Measurements from ENCODE around the gene TMEM123.
"Not testable (repeated sequence)": the region's sequence is repeated elsewhere in the genome, so short reads cannot be mapped to it uniquely, and the experiment has no call there.

Gene TMEM123

DNA sequence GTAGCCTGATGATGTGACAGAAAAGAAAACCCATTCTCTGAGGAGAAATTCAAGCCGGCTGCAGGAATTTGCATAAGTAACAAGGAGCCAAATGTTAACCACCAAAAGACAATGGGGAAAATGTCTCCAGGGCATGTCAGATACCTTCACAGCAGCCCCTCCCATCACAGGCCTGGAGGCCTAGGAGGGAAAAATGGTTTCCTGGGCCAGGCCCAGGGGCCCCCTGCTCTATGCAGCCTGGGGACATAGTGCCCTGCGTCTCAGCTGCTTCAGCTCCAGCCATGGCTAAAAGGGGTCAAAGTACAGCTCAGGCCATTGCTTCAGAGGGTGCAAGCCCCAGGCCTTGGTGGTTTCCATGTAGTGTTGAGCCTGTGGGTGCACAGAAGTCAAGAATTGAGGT, 20.0 kb downstream of the TMEM123 start:
- not testable (repeated sequence) for H3K9ac ChIP-seq (ENCODE audit: low read depth, low read length); H3K36me3 ChIP-seq (ENCODE audit: insufficient read depth, low read length); H3K4me1 ChIP-seq (ENCODE audit: insufficient read depth, low read length)
- peaks cover 14% of the 10 kb centered on the region for H3K9me3 ChIP-seq (ENCODE audit: control insufficient read depth, insufficient read depth, low read length)

- Histone ChIP-seq H3K9ac (ENCODE audit: low read depth, low read length) (no peak overlapping the region), H3K4me1 (ENCODE audit: insufficient read depth, low read length) (no peaks in the 10 kb centered on the region), H3K9me3 (ENCODE audit: control insufficient read depth, insufficient read depth, low read length) (peaks cover 14% of the 10 kb centered on the region; the same call in 1 of the 2 replicates), H3K36me3 (ENCODE audit: insufficient read depth, low read length) (0 out of 2 replicates have a peak, but pooled peaks cover 4% of the 10 kb centered on the region)
These were observed 21.2 kb downstream of the TMEM123 start for GRCh38 chr11:102431404-102431803.

- Histone ChIP-seq H3K9me3 (ENCODE audit: control insufficient read depth, insufficient read depth, low read length) (peaks cover 9% of the 10 kb centered on the region; the same call in 1 of the 2 replicates), H3K9ac (ENCODE audit: low read depth, low read length) (no peak overlapping the region), H3K4me1 (ENCODE audit: insufficient read depth, low read length) (no peaks in the 10 kb centered on the region), H3K36me3 (ENCODE audit: insufficient read depth, low read length) (0 out of 2 replicates have a peak, but pooled peaks cover 4% of the 10 kb centered on the region)
These were observed 22.3 kb downstream of the TMEM123 start for GRCh38 chr11:102430158-102430836.

GRCh38 chr11:102429691-102430090, 22.9 kb downstream of the TMEM123 start:
- Histone ChIP-seq H3K9ac (ENCODE audit: low read depth, low read length) (no peak overlapping the region), H3K36me3 (ENCODE audit: insufficient read depth, low read length) (0 out of 2 replicates have a peak, but pooled peaks cover 4% of the 10 kb centered on the region), H3K4me1 (ENCODE audit: insufficient read depth, low read length) (no peaks in the 10 kb centered on the region), H3K9me3 (ENCODE audit: control insufficient read depth, insufficient read depth, low read length) (peaks cover 8% of the 10 kb centered on the region; the same call in 1 of the 2 replicates)

DNA sequence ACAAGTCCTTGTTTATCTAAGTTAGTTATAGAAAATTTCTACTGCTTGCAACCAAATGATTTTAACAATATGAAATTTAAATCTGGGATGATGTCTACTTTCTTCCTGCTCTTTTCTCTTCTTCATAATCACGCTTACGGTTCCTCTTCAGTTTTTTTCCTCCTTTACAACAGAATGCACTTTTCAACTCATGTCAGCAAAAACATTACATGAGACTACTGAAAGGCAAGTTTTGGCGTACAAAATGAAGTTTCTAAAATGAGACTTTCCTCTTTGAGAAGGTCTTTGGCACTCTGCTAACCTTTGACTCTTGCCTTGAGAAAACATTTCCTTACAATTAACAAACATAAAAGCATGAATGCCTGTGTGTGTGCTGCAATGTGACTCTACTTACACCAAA, 23.3 kb downstream of the TMEM123 start:
- Histone ChIP-seq H3K36me3 (ENCODE audit: insufficient read depth, low read length) (0 out of 2 replicates have a peak, but pooled peaks cover 4% of the 10 kb centered on the region), H3K9ac (ENCODE audit: low read depth, low read length) (no peak overlapping the region), H3K9me3 (ENCODE audit: control insufficient read depth, insufficient read depth, low read length) (peaks cover 8% of the 10 kb centered on the region; the same call in 1 of the 2 replicates), H3K4me1 (ENCODE audit: insufficient read depth, low read length) (no peaks in the 10 kb centered on the region)

DNA sequence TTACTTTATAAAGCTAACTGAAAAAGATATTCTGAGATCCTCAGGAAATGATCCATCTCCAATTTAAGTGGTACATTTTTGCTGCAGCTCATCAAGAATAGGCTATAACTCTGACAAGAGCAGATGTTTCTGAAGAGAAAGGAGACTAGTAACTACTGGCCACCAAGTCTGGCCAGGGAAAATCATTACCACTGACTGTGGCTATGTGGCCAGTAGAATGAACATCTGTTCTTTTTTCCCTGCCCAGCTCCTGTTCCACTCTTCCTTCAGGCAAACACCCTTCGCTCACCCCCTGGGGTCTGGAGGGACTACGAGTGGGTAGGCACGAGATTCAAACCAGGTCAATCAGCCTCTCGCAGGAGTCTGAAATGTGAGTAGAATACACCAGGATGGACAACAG, 23.9 kb downstream of the TMEM123 start:
- H3K4me1 ChIP-seq (ENCODE audit: insufficient read depth, low read length), result no peaks in the 10 kb centered on the region
- 0 out of 2 replicates have a peak, but pooled peaks cover 4% of the 10 kb centered on the region for H3K36me3 ChIP-seq (ENCODE audit: insufficient read depth, low read length)

DNA sequence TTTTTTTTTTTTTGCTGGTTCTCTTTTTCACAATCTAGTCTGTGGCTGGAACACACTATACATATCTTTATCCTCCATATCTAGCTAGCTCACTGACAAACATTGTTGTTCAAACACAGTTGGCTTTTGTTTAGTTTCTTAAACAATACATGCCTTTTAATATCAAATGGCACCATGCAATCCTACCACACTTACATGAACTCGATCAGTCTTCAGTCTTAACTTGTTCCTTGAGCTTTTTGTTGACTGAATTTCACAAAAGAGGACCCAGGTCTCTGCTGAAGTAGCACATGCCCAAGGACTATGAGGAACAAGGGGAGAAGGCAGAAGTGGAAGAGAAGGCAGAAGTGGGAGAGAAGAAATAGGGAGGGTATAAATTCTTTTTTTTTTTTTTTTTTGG, 25.5 kb downstream of the TMEM123 start:
- peaks cover 4% of the 10 kb centered on the region; the same call in 1 of the 2 replicates for H3K9me3 ChIP-seq (ENCODE audit: control insufficient read depth, insufficient read depth, low read length)
- H3K36me3 ChIP-seq (ENCODE audit: insufficient read depth, low read length), result 0 out of 2 replicates have a peak, but pooled peaks cover 4% of the 10 kb centered on the region
- no peak overlapping the region for H3K9ac ChIP-seq (ENCODE audit: low read depth, low read length)
- no peaks in the 10 kb centered on the region for H3K4me1 ChIP-seq (ENCODE audit: insufficient read depth, low read length)

More for the DNA sequence above, 23.9 kb downstream of the TMEM123 start:
- peaks cover 8% of the 10 kb centered on the region; the same call in 1 of the 2 replicates for H3K9me3 ChIP-seq (ENCODE audit: control insufficient read depth, insufficient read depth, low read length)
- no peak overlapping the region for H3K9ac ChIP-seq (ENCODE audit: low read depth, low read length)

- H3K36me3 ChIP-seq (ENCODE audit: insufficient read depth, low read length), result 0 out of 2 replicates have a peak, but pooled peaks cover 4% of the 10 kb centered on the region
- H3K9me3 ChIP-seq (ENCODE audit: control insufficient read depth, insufficient read depth, low read length), result peaks cover 2% of the 10 kb centered on the region; the same call in 1 of the 2 replicates
- H3K9ac ChIP-seq (ENCODE audit: low read depth, low read length), result no peak overlapping the region
- H3K4me1 ChIP-seq (ENCODE audit: insufficient read depth, low read length), result no peaks in the 10 kb centered on the region
These were observed 26.0 kb downstream of the TMEM123 start for GRCh38 chr11:102426570-102426969.

DNA sequence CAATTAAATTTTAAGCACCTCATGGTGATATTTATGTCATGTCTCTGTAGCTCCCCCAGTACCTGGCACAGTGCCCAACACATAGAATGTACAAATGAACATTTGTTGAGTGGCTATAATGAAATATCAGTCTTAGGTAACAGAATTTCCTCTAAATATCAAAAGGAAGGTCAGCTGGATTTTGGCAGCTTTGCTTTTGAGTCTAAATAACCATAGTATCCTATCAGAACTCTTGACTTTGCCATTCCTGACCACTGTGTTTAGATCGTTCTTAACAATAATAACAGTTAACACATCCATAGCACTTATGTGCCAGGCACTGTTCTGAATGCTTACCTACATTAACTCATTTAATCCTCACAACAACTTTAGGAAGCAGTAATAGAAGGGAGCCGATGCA, 26.6 kb downstream of the TMEM123 start:
- Histone ChIP-seq H3K9ac (ENCODE audit: low read depth, low read length) (no peak overlapping the region), H3K4me1 (ENCODE audit: insufficient read depth, low read length) (no peaks in the 10 kb centered on the region), H3K36me3 (ENCODE audit: insufficient read depth, low read length) (0 out of 2 replicates have a peak, but pooled peaks cover 4% of the 10 kb centered on the region), H3K9me3 (ENCODE audit: control insufficient read depth, insufficient read depth, low read length) (no peaks in the 10 kb centered on the region)

DNA sequence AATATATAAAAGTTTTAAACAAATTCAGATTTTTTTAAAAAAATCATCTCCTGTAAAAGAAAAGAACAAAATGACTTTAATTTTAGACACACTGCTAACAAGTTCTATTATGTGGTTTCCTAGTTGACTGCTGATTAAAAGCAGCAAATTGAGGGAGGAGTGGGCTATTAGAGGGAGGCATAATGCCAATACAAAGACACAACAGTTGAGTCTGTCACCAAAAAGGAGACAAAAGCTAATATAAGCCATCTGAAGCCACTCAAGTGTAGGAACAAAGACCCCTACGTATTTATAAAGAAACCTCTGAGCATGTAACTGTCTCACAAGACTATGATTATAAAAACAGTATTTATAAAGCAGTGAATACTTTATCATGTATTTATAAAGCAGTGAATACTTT, 28.6 kb downstream of the TMEM123 start:
- Histone ChIP-seq H3K9me3 (ENCODE audit: control insufficient read depth, insufficient read depth, low read length) (no peaks in the 10 kb centered on the region), H3K4me1 (ENCODE audit: insufficient read depth, low read length) (no peaks in the 10 kb centered on the region), H3K9ac (ENCODE audit: low read depth, low read length) (no peak overlapping the region), H3K36me3 (ENCODE audit: insufficient read depth, low read length) (0 out of 2 replicates have a peak, but pooled peaks cover under 1% of the 10 kb centered on the region)

DNA sequence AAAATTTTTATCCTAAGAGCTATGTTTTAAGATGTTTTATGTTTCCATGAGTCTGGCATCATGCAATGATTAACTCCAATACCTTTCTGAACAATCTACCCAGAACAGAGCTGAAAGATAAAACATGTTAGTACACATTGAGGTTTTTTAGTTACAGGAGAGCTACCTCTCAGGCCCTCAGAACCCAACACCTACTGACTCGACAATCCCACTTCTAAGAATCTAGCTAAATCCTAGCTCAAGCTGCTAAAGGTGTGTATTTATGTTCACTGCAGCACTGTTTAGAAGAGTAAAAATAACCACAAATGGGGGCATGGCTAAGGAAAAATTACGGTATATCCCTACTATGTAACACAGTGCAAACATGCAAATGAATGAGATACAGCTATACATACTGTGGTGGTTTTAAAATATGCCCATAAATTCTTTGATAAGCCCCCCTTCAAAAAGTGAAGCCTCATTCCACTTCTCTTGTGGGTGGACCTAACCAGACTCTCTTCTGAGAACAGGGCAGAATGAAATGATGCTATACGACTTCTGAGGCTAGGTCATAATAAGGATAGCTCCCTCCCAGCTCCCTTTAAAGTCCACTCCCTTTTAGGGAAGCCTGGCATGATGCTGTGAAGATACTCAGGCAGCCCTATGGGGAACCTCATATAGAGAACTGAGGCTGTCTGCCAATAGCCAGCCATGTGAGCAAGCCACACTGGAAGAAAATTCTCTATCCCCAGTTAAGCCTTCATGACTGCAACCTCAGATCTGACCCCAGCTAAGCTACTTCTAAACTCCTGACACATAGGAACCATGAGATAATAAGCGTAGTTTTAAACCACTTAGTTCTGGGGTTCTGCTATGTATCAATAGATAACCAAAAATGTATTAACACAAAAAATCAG, 29.5 kb downstream of the TMEM123 start:
- Histone ChIP-seq H3K9me3 (ENCODE audit: control insufficient read depth, insufficient read depth, low read length) (0 out of 2 replicates have a peak, but pooled peaks cover 3% of the 10 kb centered on the region), H3K36me3 (ENCODE audit: insufficient read depth, low read length) (no peaks in the 10 kb centered on the region), H3K9ac (ENCODE audit: low read depth, low read length) (no peak overlapping the region), H3K4me1 (ENCODE audit: insufficient read depth, low read length) (no peaks in the 10 kb centered on the region)

DNA sequence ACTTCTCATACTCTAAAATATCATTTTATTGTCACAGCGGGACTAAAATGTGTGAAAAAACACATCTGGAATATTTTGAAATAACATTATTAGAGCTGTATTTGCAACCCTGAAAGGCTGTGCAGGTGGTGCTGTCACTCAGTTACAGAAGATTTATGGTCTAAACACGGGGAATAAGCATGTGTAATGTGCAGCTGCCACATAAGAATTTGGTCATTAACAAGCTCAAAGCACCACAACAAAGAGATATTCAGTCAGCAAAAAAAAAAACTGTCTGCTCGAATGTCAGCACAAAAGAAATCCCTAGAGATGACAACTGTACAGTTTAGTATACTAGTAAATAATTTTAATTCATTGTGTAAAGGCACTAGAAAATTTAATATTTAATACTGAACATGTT, 31.3 kb downstream of the TMEM123 start:
- Histone ChIP-seq H3K9ac (ENCODE audit: low read depth, low read length) (no peak overlapping the region), H3K9me3 (ENCODE audit: control insufficient read depth, insufficient read depth, low read length) (0 out of 2 replicates have a peak, but pooled peaks cover 5% of the 10 kb centered on the region), H3K4me1 (ENCODE audit: insufficient read depth, low read length) (no peaks in the 10 kb centered on the region), H3K36me3 (ENCODE audit: insufficient read depth, low read length) (no peaks in the 10 kb centered on the region)

GRCh38 chr11:102420547-102420946, 32.0 kb downstream of the TMEM123 start:
- Histone ChIP-seq H3K36me3 (ENCODE audit: insufficient read depth, low read length) (no peaks in the 10 kb centered on the region), H3K9ac (ENCODE audit: low read depth, low read length) (no peak overlapping the region), H3K4me1 (ENCODE audit: insufficient read depth, low read length) (no peaks in the 10 kb centered on the region)

DNA sequence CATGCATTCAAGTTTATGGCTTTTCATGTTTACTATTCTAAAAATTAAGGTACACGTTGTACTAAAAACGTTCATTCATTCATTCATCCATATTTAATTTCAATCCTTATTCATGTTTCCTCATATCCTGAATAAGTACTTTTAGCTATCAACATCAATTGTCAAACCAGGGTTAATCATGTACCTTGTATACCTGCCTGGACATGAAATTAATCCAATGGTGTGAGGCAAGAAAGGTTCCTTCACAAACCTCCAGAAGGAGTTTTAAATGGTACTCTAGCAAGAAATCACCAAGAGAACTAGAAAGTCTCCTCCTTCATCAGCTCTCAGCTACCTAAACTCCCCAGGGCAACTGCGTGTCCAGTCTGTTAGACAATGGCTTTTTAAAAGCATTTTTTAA, 33.4 kb downstream of the TMEM123 start:
- Histone ChIP-seq H3K9ac (ENCODE audit: low read depth, low read length) (no peak overlapping the region), H3K36me3 (ENCODE audit: insufficient read depth, low read length) (no peaks in the 10 kb centered on the region; the same call in 1 of the 2 replicates), H3K4me1 (ENCODE audit: insufficient read depth, low read length) (no peaks in the 10 kb centered on the region)

More at GRCh38 chr11:102420547-102420946, 32.0 kb downstream of the TMEM123 start:
- H3K9me3 ChIP-seq (ENCODE audit: control insufficient read depth, insufficient read depth, low read length), result 0 out of 2 replicates have a peak, but pooled peaks cover 5% of the 10 kb centered on the region

More for the DNA sequence above, 33.4 kb downstream of the TMEM123 start:
- H3K9me3 ChIP-seq (ENCODE audit: control insufficient read depth, insufficient read depth, low read length), result 0 out of 2 replicates have a peak, but pooled peaks cover 5% of the 10 kb centered on the region
